Thoracic aorta (tissue), 2 donors: Measurements from ENCODE around the gene ADCK1. TPM values are rescaled to one million over a fixed set of nuclear protein-coding genes. Genes with fewer than 3 reads are reported as not detected.

Experiments
- ATAC-seq: fragments of 150-250 bp; one replicate; pipeline ENCODE4 v1.8.0; 2017; ENCODE audit warnings: low read depth; ENCODE audit not compliant: insufficient number of reproducible peaks, low FRiP score
- DNase-seq: peaks from one replicate; pipeline ENCODE4 v3.0.0-alpha.2; 2020; ENCODE audit warnings: low spot score
- H3K27ac ChIP-seq, 2 donors: fragments of 200-600 bp; sonication (generic); 1 replicate in 1 of 2; 2 replicates in 1 of 2; pipeline ENCODE4 v1.5.1; 2016; ENCODE audit warnings: mild to moderate bottlenecking in 2 of 2, moderate library complexity in 2 of 2
- H3K27me3 ChIP-seq: fragments of 200-600 bp; sonication (generic); replicated peaks from 2 replicates; pipeline ENCODE4 v1.6.0; 2016; ENCODE audit warnings: mild to moderate bottlenecking; ENCODE audit not compliant: insufficient read depth
- H3K36me3 ChIP-seq: fragments of 200-600 bp; sonication (generic); one replicate; pipeline ENCODE4 v1.5.1; 2016
- H3K4me1 ChIP-seq, 2 donors: fragments of 200-600 bp; sonication (generic); 1 replicate in 1 of 2; 2 replicates in 1 of 2; pipeline versions ENCODE4 v1.5.1 to v1.6.0; 2016; ENCODE audit warnings: low read depth in 2 of 2, mild to moderate bottlenecking in 1 of 2; ENCODE audit not compliant: control insufficient read depth in 1 of 2
- H3K4me3 ChIP-seq: fragments of 200-600 bp; sonication (generic); 2 replicates; pipeline ENCODE4 v1.5.1; 2016; ENCODE audit warnings: mild to moderate bottlenecking
- H3K9me3 ChIP-seq: fragments of 200-600 bp; sonication (generic); 2 replicates; pipeline ENCODE4 v1.5.1; 2016
- CTCF ChIP-seq: fragments of 200-600 bp; sonication (generic); IDR thresholded peaks from one replicate; pipeline ENCODE4 v1.5.1; 2019; ENCODE audit warnings: antibody characterized with exemption
- total RNA-seq, 2 donors: library from RNA; depleted of rRNA; stranded (reverse); fragments of >200 nt; gene quantifications; one replicate each; pipeline versions ENCODE4 v1.1.0 to v1.2.3, GENCODE V29; 2016

ADCK1 gene
- total RNA-seq, 2 donors from 2014 or later, result 2.2 to 11.2 TPM

- Histone ChIP-seq H3K27ac (no peak overlapping the region), H3K4me3 (no peak overlapping the region), H3K9me3 (no peaks in the 10 kb centered on the region), H3K36me3 (no peaks in the 10 kb centered on the region), H3K27me3 (no peaks in the 10 kb centered on the region), H3K4me1 (no peaks in the 10 kb centered on the region)
- DNase-seq (no peak), ATAC-seq (no peak)
- no peak for TF ChIP-seq CTCF
Measured at GRCh38 chr14:77920312-77920711, 120.4 kb downstream of the ADCK1 start.

GRCh38 chr14:77921818-77922217, 121.9 kb downstream of the ADCK1 start:
- no peaks in the 10 kb centered on the region for H3K4me1 ChIP-seq
- no peak overlapping the region for H3K27ac ChIP-seq
- no peaks in the 10 kb centered on the region for H3K27me3 ChIP-seq
- ATAC-seq (no peak), DNase-seq (no peak)
- no peak overlapping the region for H3K4me3 ChIP-seq
- no peaks in the 10 kb centered on the region for H3K9me3 ChIP-seq
- no peaks in the 10 kb centered on the region for H3K36me3 ChIP-seq
- TF ChIP-seq CTCF, result no peak

DNA sequence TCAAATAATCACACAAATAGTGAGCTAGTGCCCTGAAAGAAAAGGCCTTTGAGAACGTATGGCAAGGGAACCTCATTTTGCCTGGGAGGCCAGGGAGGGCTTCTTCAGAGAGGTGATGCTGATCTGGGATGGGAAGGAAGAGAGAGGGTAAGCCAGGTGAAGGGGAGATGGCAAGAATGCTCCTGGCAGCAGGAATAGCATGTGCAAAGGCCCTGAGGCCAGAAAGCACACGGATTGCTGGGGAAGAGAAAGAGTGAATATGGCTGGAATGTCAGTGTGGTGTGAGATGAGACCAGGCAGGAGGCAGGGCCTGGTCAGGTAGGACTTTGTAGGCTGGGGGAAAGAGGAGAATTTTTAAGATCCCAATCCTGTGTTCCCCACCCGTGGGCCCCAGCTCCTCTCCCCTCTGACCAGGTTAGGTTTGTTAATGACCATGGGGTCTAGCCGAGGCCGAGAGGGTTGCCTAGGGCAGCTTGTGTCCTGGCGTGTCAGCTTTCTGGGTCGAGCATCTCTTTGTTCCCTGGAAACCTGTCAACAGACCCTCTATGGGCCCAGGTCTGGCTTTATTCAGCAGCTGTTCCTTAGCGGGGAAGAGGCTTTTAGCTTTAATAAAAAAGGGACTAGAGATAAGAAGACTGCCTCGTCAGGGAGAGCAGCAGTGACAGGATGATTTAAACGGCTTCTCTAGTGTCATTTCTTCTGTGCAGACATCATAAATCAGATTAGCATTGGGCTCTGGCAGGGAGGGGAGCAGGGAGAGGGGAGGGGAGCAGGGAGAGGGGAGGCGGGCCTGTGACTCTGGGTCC, 123.4 kb downstream of the ADCK1 start:
- DNase-seq (no peak), ATAC-seq (no peak)
- H3K9me3 ChIP-seq, result no peaks in the 10 kb centered on the region
- H3K4me1 ChIP-seq, result no peaks in the 10 kb centered on the region
- H3K4me3 ChIP-seq, result no peak overlapping the region
- H3K27ac ChIP-seq, result no peak overlapping the region
- H3K36me3 ChIP-seq, result peaks cover 4% of the 10 kb centered on the region
- TF ChIP-seq CTCF, result no peak
- H3K27me3 ChIP-seq, result no peaks in the 10 kb centered on the region

DNA sequence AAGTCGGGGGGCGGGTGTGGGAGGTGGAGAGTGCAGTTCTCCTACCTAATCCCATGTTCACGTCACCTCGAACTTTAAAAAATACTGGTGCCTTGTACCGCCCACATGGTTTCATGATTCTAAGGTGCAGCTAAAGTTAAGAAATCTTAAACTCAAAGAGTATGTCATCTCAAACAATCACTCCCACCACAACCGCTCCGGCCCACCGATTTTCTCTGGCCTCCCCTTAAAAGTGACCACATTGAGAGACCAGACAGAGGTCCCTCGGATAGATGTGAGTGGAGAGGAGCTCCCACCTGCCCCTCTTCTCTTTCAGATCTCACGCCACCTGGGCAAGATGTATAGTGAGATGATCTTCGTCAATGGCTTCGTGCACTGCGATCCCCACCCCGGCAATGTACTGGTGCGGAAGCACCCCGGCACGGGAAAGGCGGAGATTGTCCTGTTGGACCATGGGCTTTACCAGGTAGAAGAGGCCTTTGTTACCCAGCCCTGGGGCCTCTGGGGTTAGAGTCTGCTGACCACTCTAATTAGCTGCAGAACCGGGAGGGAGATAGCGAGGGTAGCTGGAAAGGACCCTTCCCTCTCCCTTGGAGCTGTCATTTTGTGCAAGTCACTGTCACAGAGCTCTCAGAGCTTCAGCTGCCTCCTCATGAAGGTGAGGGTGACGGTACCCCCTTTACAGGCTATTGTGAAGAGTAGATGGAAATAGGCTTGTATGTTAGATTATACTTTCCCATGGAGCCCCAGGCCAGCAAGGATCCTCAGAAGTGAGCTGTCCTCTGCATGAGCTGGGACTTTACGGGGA, 124.4 kb downstream of the ADCK1 start:
- H3K4me3 ChIP-seq, result no peak overlapping the region
- H3K27me3 ChIP-seq, result no peaks in the 10 kb centered on the region
- no peak overlapping the region for H3K27ac ChIP-seq
- ATAC-seq (no peak), DNase-seq (no peak)
- H3K36me3 ChIP-seq, result peaks cover 4% of the 10 kb centered on the region
- no peaks in the 10 kb centered on the region for H3K4me1 ChIP-seq
- TF ChIP-seq CTCF, result no peak
- no peaks in the 10 kb centered on the region for H3K9me3 ChIP-seq

DNA sequence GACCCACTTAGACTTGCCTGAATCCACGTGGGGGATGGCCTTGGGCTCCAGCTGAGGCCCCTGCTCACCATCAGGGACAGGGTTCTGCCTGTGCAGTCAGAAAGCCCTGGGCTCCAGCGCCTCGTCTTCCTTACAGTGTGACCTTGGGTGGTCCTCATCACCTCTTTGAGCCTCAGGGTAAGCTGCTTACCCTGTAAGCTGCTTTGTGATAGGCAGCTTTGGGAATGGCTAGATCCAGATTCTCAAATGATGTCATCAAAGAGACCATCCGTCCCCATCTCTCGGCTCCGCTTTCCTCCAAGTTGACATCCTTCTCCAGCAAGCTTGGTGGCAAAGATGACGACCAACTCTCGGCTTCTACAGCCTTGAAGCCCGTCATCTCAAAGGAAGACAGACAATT, 127.0 kb downstream of the ADCK1 start:
- no peak for DNase-seq
- no peak for TF ChIP-seq CTCF
- Histone ChIP-seq H3K4me3 (no peak overlapping the region), H3K27me3 (no peaks in the 10 kb centered on the region), H3K4me1 (no peaks in the 10 kb centered on the region), H3K27ac (no peak overlapping the region), H3K36me3 (peaks cover 4% of the 10 kb centered on the region), H3K9me3 (no peaks in the 10 kb centered on the region)
- ATAC-seq, result no peak
